Memory B cell (primary cell): Measurements from ENCODE around the gene PDE8A.

ENCODE experiments used
- ATAC-seq: fragments of 150-1000 bp; cut with Tn5 transposase; 2 replicates; pipeline ENCODE4 v1.10.0; 2021; ENCODE audit warnings: low read depth, mild to moderate bottlenecking, moderate library complexity
- DNase-seq, 2 donors: peaks; one replicate each; pipeline ENCODE4 v3.0.0; 2022; ENCODE audit warnings: low spot score in 2 of 2
- H3K27ac Mint-ChIP-seq: one replicate; pipeline ENCODE4 v1.8.0; 2022; ENCODE audit warnings: mild to moderate bottlenecking, moderate library complexity, mixed read lengths
- H3K27me3 Mint-ChIP-seq: one replicate; pipeline ENCODE4 v1.8.0; 2022; ENCODE audit warnings: mixed read lengths
- H3K36me3 Mint-ChIP-seq: one replicate; pipeline ENCODE4 v1.8.0; 2022; ENCODE audit warnings: mild to moderate bottlenecking, mixed read lengths
- H3K4me1 Mint-ChIP-seq: one replicate; pipeline ENCODE4 v1.8.0; 2022; ENCODE audit warnings: mixed read lengths
- H3K4me3 Mint-ChIP-seq: one replicate; pipeline ENCODE4 v1.8.0; 2022; ENCODE audit warnings: mild to moderate bottlenecking, moderate library complexity, mixed read lengths
- H3K9me3 Mint-ChIP-seq: one replicate; pipeline ENCODE4 v1.8.0; 2022; ENCODE audit warnings: mixed read lengths

The PDE8A gene

GRCh38 chr15:85031086-85031943, 49.7 kb downstream of the PDE8A start:
- no peaks in the 10 kb centered on the region for H3K9me3 Mint-ChIP-seq
- no peaks in the 10 kb centered on the region for H3K36me3 Mint-ChIP-seq
- no peak for ATAC-seq
- H3K4me3 Mint-ChIP-seq: no peak overlapping the region
- DNase-seq: no peak
- peaks cover 34% of the 10 kb centered on the region for H3K4me1 Mint-ChIP-seq
- no peaks in the 10 kb centered on the region for H3K27me3 Mint-ChIP-seq
- no peak overlapping the region for H3K27ac Mint-ChIP-seq

- H3K27me3 Mint-ChIP-seq: no peaks in the 10 kb centered on the region
- peaks cover 38% of the 10 kb centered on the region for H3K4me1 Mint-ChIP-seq
- no peaks in the 10 kb centered on the region for H3K9me3 Mint-ChIP-seq
- ATAC-seq: no peak
- H3K27ac Mint-ChIP-seq: no peak overlapping the region
- no peaks in the 10 kb centered on the region for H3K36me3 Mint-ChIP-seq
- no peak for DNase-seq
- H3K4me3 Mint-ChIP-seq: no peak overlapping the region
Measured at GRCh38 chr15:85031944-85032558, 50.4 kb downstream of the PDE8A start.

GRCh38 chr15:85033148-85033547, 51.5 kb downstream of the PDE8A start:
- no peaks in the 10 kb centered on the region for H3K9me3 Mint-ChIP-seq
- H3K27ac Mint-ChIP-seq: no peak overlapping the region
- H3K4me3 Mint-ChIP-seq: no peak overlapping the region

GRCh38 chr15:85034276-85034675, 52.6 kb downstream of the PDE8A start:
- Mint-ChIP-seq H3K4me1 (peaks cover 37% of the 10 kb centered on the region), H3K9me3 (no peaks in the 10 kb centered on the region), H3K27ac (no peak overlapping the region), H3K4me3 (no peak overlapping the region), H3K36me3 (no peaks in the 10 kb centered on the region), H3K27me3 (no peaks in the 10 kb centered on the region)
- DNase-seq: no peak
- ATAC-seq: no peak

More at GRCh38 chr15:85033148-85033547, 51.5 kb downstream of the PDE8A start:
- ATAC-seq: no peak
- Mint-ChIP-seq H3K27me3 (no peaks in the 10 kb centered on the region), H3K4me1 (peaks cover 39% of the 10 kb centered on the region), H3K36me3 (no peaks in the 10 kb centered on the region)
- DNase-seq: no peak

GRCh38 chr15:85035980-85036379, 54.3 kb downstream of the PDE8A start:
- H3K36me3 Mint-ChIP-seq: peaks cover 2% of the 10 kb centered on the region
- ATAC-seq (no peak), DNase-seq (no peak)
- H3K9me3 Mint-ChIP-seq: no peaks in the 10 kb centered on the region
- no peaks in the 10 kb centered on the region for H3K27me3 Mint-ChIP-seq
- no peak overlapping the region for H3K4me3 Mint-ChIP-seq
- H3K4me1 Mint-ChIP-seq: peaks cover 29% of the 10 kb centered on the region
- H3K27ac Mint-ChIP-seq: no peak overlapping the region

- no peaks in the 10 kb centered on the region for H3K27me3 Mint-ChIP-seq
- no peak overlapping the region for H3K4me3 Mint-ChIP-seq
- peaks cover 2% of the 10 kb centered on the region for H3K36me3 Mint-ChIP-seq
- DNase-seq (no peak), ATAC-seq (no peak)
- peaks cover 26% of the 10 kb centered on the region for H3K4me1 Mint-ChIP-seq
- no peaks in the 10 kb centered on the region for H3K9me3 Mint-ChIP-seq
- peak overlapping the region; percentile 65 for H3K27ac Mint-ChIP-seq
Measured at GRCh38 chr15:85036716-85037115, 55.1 kb downstream of the PDE8A start.

- no peak for DNase-seq
- Mint-ChIP-seq H3K36me3 (peaks cover 2% of the 10 kb centered on the region), H3K4me1 (peaks cover 23% of the 10 kb centered on the region), H3K4me3 (no peak overlapping the region), H3K27ac (no peak overlapping the region), H3K27me3 (no peaks in the 10 kb centered on the region), H3K9me3 (no peaks in the 10 kb centered on the region)
- no peak for ATAC-seq
Measured at GRCh38 chr15:85037641-85038040, 56.0 kb downstream of the PDE8A start.

- ATAC-seq: no peak
Measured at GRCh38 chr15:85041230-85041629, 59.6 kb downstream of the PDE8A start.

GRCh38 chr15:85044251-85044853, 62.7 kb downstream of the PDE8A start:
- ATAC-seq: peak; percentile 77
- peak overlapping the region; percentile 29 for H3K27ac Mint-ChIP-seq

More at GRCh38 chr15:85041230-85041629, 59.6 kb downstream of the PDE8A start:
- no peaks in the 10 kb centered on the region for H3K9me3 Mint-ChIP-seq
- peaks cover 20% of the 10 kb centered on the region for H3K4me1 Mint-ChIP-seq
- H3K36me3 Mint-ChIP-seq: peaks cover 2% of the 10 kb centered on the region
- no peaks in the 10 kb centered on the region for H3K27me3 Mint-ChIP-seq
- no peak overlapping the region for H3K4me3 Mint-ChIP-seq
- DNase-seq: no peak
- H3K27ac Mint-ChIP-seq: no peak overlapping the region

GRCh38 chr15:85044894-85045293, 63.2 kb downstream of the PDE8A start:
- Mint-ChIP-seq H3K27me3 (no peaks in the 10 kb centered on the region), H3K4me1 (peaks cover 12% of the 10 kb centered on the region), H3K4me3 (no peak overlapping the region), H3K27ac (no peak overlapping the region), H3K9me3 (no peaks in the 10 kb centered on the region), H3K36me3 (peaks cover 2% of the 10 kb centered on the region)
- ATAC-seq (peak; percentile 15), DNase-seq (no peak)

More at GRCh38 chr15:85044251-85044853, 62.7 kb downstream of the PDE8A start:
- Mint-ChIP-seq H3K9me3 (no peaks in the 10 kb centered on the region), H3K4me1 (peaks cover 15% of the 10 kb centered on the region), H3K36me3 (peaks cover 2% of the 10 kb centered on the region), H3K4me3 (no peak overlapping the region), H3K27me3 (no peaks in the 10 kb centered on the region)
- peak; percentile 39 to 42 for DNase-seq

GRCh38 chr15:85045615-85046014, 64.0 kb downstream of the PDE8A start:
- ATAC-seq (no peak), DNase-seq (no peak)
- no peaks in the 10 kb centered on the region for H3K36me3 Mint-ChIP-seq
- H3K27me3 Mint-ChIP-seq: no peaks in the 10 kb centered on the region
- no peak overlapping the region for H3K27ac Mint-ChIP-seq
- no peak overlapping the region for H3K4me3 Mint-ChIP-seq
- H3K4me1 Mint-ChIP-seq: peaks cover 14% of the 10 kb centered on the region
- H3K9me3 Mint-ChIP-seq: no peaks in the 10 kb centered on the region

GRCh38 chr15:85047271-85047948, 65.8 kb downstream of the PDE8A start:
- no peaks in the 10 kb centered on the region for H3K9me3 Mint-ChIP-seq
- no peak for DNase-seq
- H3K4me1 Mint-ChIP-seq: peaks cover 12% of the 10 kb centered on the region

GRCh38 chr15:85048430-85048829, 66.8 kb downstream of the PDE8A start:
- peaks cover 12% of the 10 kb centered on the region for H3K4me1 Mint-ChIP-seq
- H3K36me3 Mint-ChIP-seq: no peaks in the 10 kb centered on the region
- H3K4me3 Mint-ChIP-seq: no peak overlapping the region
- DNase-seq (no peak), ATAC-seq (no peak)
- H3K9me3 Mint-ChIP-seq: peaks cover 2% of the 10 kb centered on the region
- peak overlapping the region; percentile 8 for H3K27ac Mint-ChIP-seq
- no peaks in the 10 kb centered on the region for H3K27me3 Mint-ChIP-seq

More at GRCh38 chr15:85047271-85047948, 65.8 kb downstream of the PDE8A start:
- H3K27ac Mint-ChIP-seq: no peak overlapping the region
- H3K4me3 Mint-ChIP-seq: no peak overlapping the region
- no peaks in the 10 kb centered on the region for H3K27me3 Mint-ChIP-seq
- peak; percentile 66 for ATAC-seq
- H3K36me3 Mint-ChIP-seq: no peaks in the 10 kb centered on the region

- H3K27me3 Mint-ChIP-seq: no peaks in the 10 kb centered on the region
- ATAC-seq: no peak
- peaks cover 5% of the 10 kb centered on the region for H3K9me3 Mint-ChIP-seq
- DNase-seq: no peak
- peaks cover 3% of the 10 kb centered on the region for H3K36me3 Mint-ChIP-seq
- H3K4me3 Mint-ChIP-seq: no peak overlapping the region
- peaks cover 10% of the 10 kb centered on the region for H3K4me1 Mint-ChIP-seq
- no peak overlapping the region for H3K27ac Mint-ChIP-seq
Measured at GRCh38 chr15:85049805-85050204, 68.1 kb downstream of the PDE8A start.
